Measurements from ENCODE around the gene HLA-DMA.
A peak's percentile ranks its signal among the peaks of the same experiment; 100 is the strongest.

- TF ChIP-seq TAF1 (IDR thresholded peaks at IDR 0.05; ENCODE audit: low read depth, low read length), result no peak
- TF ChIP-seq POLR2AphosphoS5 (IDR thresholded peaks at IDR 0.05; ENCODE audit: low read depth, low read length), result peak; percentile 52; the same call in 1 of the 2 replicates
- TF ChIP-seq POLR2A (IDR thresholded peaks at IDR 0.05; ENCODE audit: low read depth, low read length), result 0 out of 2 replicates have a peak, but pooled peaks have one; percentile 28
- no peak for TF ChIP-seq PAX5 (IDR thresholded peaks at IDR 0.05; ENCODE audit: insufficient read depth, low read length, severe bottlenecking)
Observed at GRCh38 chr6:32974541-32975308, 21.8 kb upstream of the HLA-DMA start.
